Liver (tissue), 9 donors: Measurements from ENCODE around the gene PRDX2. TPM values are rescaled to one million over a fixed set of nuclear protein-coding genes. Genes with fewer than 3 reads are reported as not detected.

Experiments
- DNase-seq: peaks from one replicate; pipeline ENCODE4 v3.0.0-alpha.2; 2017; ENCODE audit warnings: low spot score
- H3K27ac ChIP-seq, 2 donors: one replicate each; pipeline ENCODE4 v1.7.0; 2013; ENCODE audit warnings: inconsistent platforms in 2 of 2, low read length in 2 of 2, control low read depth in 1 of 2, low read depth in 1 of 2, mild to moderate bottlenecking in 1 of 2
- H3K27me3 ChIP-seq, 4 donors: one replicate each; pipeline versions ENCODE4 v1.6.1 to v1.7.0; 2013; ENCODE audit warnings: low read length in 3 of 4, inconsistent platforms in 1 of 4, mild to moderate bottlenecking in 1 of 4, moderate library complexity in 1 of 4; ENCODE audit not compliant: control insufficient read depth in 4 of 4, insufficient read depth in 4 of 4
- H3K36me3 ChIP-seq, 4 donors: one replicate each; pipeline versions ENCODE4 v1.6.1 to v1.7.0; 2013; ENCODE audit warnings: low read length in 3 of 4, mild to moderate bottlenecking in 3 of 4, low read depth in 1 of 4, moderate library complexity in 1 of 4; ENCODE audit not compliant: control insufficient read depth in 4 of 4, insufficient read depth in 3 of 4
- H3K4me1 ChIP-seq, 4 donors: one replicate each; pipeline versions ENCODE4 v1.6.1 to v1.7.0; 2013; ENCODE audit warnings: low read length in 3 of 4, mild to moderate bottlenecking in 3 of 4, moderate library complexity in 1 of 4; ENCODE audit not compliant: control insufficient read depth in 4 of 4, insufficient read depth in 4 of 4
- H3K4me3 ChIP-seq, 3 donors: one replicate each; pipeline versions ENCODE4 v1.6.1 to v1.7.0; 2013; ENCODE audit warnings: low read length in 3 of 3, control low read depth in 1 of 3, low read depth in 1 of 3, mild to moderate bottlenecking in 1 of 3
- H3K9ac ChIP-seq, 2 donors: one replicate each; pipeline ENCODE4 v1.7.0; 2013; ENCODE audit warnings: low read length in 2 of 2, mild to moderate bottlenecking in 2 of 2, moderate library complexity in 2 of 2, control low read depth in 1 of 2, low read depth in 1 of 2
- H3K9me3 ChIP-seq, 4 donors: one replicate each; pipeline versions ENCODE4 v1.6.1 to v1.7.0; 2013; ENCODE audit warnings: low read length in 3 of 4; ENCODE audit not compliant: control insufficient read depth in 4 of 4
- FOXA1 ChIP-seq: IDR thresholded peaks from 2 replicates; pipeline ENCODE4 v1.6.1; 2016; ENCODE audit warnings: antibody characterized with exemption
- FOXA2 ChIP-seq: IDR thresholded peaks from 2 replicates; pipeline ENCODE4 v1.6.1; 2016; ENCODE audit warnings: antibody characterized with exemption
- RAD21 ChIP-seq, 2 donors: IDR thresholded peaks; 2 replicates each; pipeline ENCODE4 v1.6.1; 2016; ENCODE audit warnings: antibody characterized with exemption in 2 of 2, mild to moderate bottlenecking in 2 of 2
- RXRA ChIP-seq, 2 donors: IDR thresholded peaks; 2 replicates each; pipeline ENCODE4 v1.6.1; 2017 to 2018; ENCODE audit warnings: antibody characterized with exemption in 2 of 2, mild to moderate bottlenecking in 1 of 2
- SP1 ChIP-seq: IDR thresholded peaks from 2 replicates; pipeline ENCODE4 v1.6.1; 2018; ENCODE audit warnings: antibody characterized with exemption, mild to moderate bottlenecking
- WGBS: extraction: QIAGEN DNeasy Blood & Tissue Kit; methylation state at CpG from one replicate; pipeline ENCODE4 v1.1.7; 2013; 5-methylcytosine and 5-hydroxymethylcytosine counted together
- polyA plus RNA-seq, 2 donors: library from polyadenylated mRNA; stranded (reverse) in 1 of 2; unstranded in 1 of 2; fragments of 200-250 nt in 1 of 2; fragments of >200 nt in 1 of 2; fragmentation: Nextera tagmentation in 1 of 2; extraction: Ambion mirVana in 1 of 2; gene quantifications; one replicate each; pipeline versions ENCODE4 v1.2.1 to v1.2.3, GENCODE V29; 2013 to 2015
- total RNA-seq, 2 donors: library from RNA; depleted of rRNA; stranded (reverse); fragments of >200 nt; gene quantifications; one replicate each; pipeline ENCODE4 v1.2.3, GENCODE V29; 2014
- TF ChIP-seq, protein P1 (sequence below): IDR thresholded peaks from 2 replicates; pipeline ENCODE4 v1.6.1; 2016; ENCODE audit warnings: antibody characterized with exemption
- TF ChIP-seq, protein P2 (sequence below): fragments of 150-350 bp; IDR thresholded peaks from 2 replicates; pipeline ENCODE4 v1.5.1; 2017; ENCODE audit warnings: improper control_type of control experiment, low read depth, low read length; ENCODE audit not compliant: missing input control
- TF ChIP-seq, protein P3 (sequence below): IDR thresholded peaks from 2 replicates; pipeline ENCODE4 v1.6.1; 2016; ENCODE audit warnings: antibody characterized with exemption, mild to moderate bottlenecking
- TF ChIP-seq, protein P4 (sequence below): IDR thresholded peaks from 2 replicates; pipeline ENCODE4 v1.6.1; 2016; ENCODE audit warnings: antibody characterized with exemption
- donor health status: healthy.
- donor health status: healthy.
- donor health status: healthy.
- donor health status: healthy.
- donor health status: healthy.

PRDX2 gene
- total and polyA plus RNA-seq, 4 donors, result 222 to 1,737 (median 283) TPM

DNA sequence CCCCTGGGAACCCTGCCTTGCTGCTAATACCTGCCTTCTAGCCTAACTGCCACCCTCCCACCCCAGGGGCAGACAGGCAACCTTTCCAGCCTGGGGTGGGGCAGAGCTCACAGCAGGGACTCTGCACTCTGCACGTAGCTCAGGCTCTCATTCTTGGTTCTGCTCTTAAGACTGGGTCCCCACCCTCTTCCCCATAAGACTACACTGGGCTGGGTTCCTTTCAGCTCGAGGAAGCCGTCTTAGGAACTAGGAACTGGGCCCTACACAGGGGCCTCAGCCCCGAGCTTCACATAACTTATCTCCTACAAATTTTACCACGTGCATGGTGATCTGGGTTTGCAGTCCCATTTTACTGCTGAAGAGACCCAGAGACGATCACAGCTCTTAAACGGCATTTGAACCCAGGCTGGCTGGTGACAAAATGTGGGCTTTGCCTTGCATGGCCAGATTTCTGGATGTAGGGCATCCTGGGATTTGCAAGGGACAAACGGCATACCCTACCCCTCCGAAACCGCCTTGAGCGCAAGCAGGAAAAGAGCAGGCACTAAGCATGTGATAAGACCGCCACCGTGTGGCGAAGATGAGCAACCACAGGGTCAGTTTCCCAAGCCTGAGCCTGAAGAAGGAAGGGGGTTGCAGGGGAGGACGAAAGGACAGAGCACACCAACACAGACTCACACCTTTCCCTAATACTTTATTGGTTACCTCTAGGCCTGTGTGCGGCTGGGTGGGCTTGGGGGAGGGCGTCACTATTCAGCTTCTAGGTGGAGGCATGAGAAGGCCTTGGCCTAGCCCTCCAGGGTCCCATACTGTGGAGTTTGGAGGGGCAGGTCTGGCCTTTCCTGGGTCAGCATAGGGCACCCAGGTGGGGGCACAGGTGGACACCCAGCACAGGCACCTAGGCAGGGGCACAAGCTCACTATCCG, 5.2 kb downstream of the PRDX2 start:
- DNase-seq, result peak; percentile 81
- Histone ChIP-seq H3K9me3 (no peaks in the 10 kb centered on the region), H3K36me3 (peaks cover 0 to 6% (median 1%) of the 10 kb centered on the region in 4 donors), H3K27me3 (no peaks in the 10 kb centered on the region), H3K4me1 (peaks cover 0 to 28% (median 14%) of the 10 kb centered on the region in 4 donors), H3K4me3 (no peak overlapping the region), H3K27ac (peak overlapping the region in 1 of 2 donors; percentile 28), H3K9ac (no peak overlapping the region)
- 15% methylated on average over 18 of the region's 18 CpGs for WGBS
- TF ChIP-seq RAD21 (IDR thresholded peaks at IDR 0.05) (peak; percentile 99), RXRA (IDR thresholded peaks at IDR 0.05) (peak in 1 of 2 donors; percentile 45), FOXA2 (no peak)
- TF ChIP-seq, protein P1, sequence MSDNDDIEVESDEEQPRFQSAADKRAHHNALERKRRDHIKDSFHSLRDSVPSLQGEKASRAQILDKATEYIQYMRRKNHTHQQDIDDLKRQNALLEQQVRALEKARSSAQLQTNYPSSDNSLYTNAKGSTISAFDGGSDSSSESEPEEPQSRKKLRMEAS, result no peak
- TF ChIP-seq, protein P2, sequence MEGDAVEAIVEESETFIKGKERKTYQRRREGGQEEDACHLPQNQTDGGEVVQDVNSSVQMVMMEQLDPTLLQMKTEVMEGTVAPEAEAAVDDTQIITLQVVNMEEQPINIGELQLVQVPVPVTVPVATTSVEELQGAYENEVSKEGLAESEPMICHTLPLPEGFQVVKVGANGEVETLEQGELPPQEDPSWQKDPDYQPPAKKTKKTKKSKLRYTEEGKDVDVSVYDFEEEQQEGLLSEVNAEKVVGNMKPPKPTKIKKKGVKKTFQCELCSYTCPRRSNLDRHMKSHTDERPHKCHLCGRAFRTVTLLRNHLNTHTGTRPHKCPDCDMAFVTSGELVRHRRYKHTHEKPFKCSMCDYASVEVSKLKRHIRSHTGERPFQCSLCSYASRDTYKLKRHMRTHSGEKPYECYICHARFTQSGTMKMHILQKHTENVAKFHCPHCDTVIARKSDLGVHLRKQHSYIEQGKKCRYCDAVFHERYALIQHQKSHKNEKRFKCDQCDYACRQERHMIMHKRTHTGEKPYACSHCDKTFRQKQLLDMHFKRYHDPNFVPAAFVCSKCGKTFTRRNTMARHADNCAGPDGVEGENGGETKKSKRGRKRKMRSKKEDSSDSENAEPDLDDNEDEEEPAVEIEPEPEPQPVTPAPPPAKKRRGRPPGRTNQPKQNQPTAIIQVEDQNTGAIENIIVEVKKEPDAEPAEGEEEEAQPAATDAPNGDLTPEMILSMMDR, result peak; percentile 98

DNA sequence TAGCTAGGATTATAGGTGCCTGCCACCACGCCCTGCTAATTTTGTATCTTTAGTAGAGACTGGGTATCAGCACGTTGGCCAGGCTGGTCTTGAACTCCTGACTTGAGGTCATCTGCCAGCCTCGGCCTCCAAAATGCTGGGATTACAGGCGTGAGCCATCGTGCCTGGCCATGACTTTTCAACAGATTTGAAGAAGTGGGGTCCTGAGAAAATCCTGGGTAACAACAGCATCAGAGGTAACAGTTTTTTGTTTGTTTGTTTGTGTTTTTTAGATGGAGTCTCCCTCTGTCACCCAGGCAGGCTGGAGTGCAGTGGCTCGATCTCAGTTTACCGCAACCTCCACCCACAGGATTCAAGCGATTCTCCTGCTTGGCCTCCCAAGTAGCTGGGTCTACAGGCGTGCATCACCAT, 6.6 kb downstream of the PRDX2 start:
- peaks cover 0 to 24% (median 14%) of the 10 kb centered on the region in 4 donors for H3K4me1 ChIP-seq
- H3K27me3 ChIP-seq, result no peaks in the 10 kb centered on the region
- no peak overlapping the region for H3K9ac ChIP-seq
- TF ChIP-seq, protein P3, sequence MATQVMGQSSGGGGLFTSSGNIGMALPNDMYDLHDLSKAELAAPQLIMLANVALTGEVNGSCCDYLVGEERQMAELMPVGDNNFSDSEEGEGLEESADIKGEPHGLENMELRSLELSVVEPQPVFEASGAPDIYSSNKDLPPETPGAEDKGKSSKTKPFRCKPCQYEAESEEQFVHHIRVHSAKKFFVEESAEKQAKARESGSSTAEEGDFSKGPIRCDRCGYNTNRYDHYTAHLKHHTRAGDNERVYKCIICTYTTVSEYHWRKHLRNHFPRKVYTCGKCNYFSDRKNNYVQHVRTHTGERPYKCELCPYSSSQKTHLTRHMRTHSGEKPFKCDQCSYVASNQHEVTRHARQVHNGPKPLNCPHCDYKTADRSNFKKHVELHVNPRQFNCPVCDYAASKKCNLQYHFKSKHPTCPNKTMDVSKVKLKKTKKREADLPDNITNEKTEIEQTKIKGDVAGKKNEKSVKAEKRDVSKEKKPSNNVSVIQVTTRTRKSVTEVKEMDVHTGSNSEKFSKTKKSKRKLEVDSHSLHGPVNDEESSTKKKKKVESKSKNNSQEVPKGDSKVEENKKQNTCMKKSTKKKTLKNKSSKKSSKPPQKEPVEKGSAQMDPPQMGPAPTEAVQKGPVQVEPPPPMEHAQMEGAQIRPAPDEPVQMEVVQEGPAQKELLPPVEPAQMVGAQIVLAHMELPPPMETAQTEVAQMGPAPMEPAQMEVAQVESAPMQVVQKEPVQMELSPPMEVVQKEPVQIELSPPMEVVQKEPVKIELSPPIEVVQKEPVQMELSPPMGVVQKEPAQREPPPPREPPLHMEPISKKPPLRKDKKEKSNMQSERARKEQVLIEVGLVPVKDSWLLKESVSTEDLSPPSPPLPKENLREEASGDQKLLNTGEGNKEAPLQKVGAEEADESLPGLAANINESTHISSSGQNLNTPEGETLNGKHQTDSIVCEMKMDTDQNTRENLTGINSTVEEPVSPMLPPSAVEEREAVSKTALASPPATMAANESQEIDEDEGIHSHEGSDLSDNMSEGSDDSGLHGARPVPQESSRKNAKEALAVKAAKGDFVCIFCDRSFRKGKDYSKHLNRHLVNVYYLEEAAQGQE, result no peak
- TF ChIP-seq SP1 (no peak), RXRA (IDR thresholded peaks at IDR 0.05) (peak in 1 of 2 donors; percentile 9), FOXA1 (no peak)
- TF ChIP-seq, protein P4, sequence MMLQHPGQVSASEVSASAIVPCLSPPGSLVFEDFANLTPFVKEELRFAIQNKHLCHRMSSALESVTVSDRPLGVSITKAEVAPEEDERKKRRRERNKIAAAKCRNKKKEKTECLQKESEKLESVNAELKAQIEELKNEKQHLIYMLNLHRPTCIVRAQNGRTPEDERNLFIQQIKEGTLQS, result no peak
- H3K9me3 ChIP-seq, result no peaks in the 10 kb centered on the region
- 89% methylated on average over 9 of the region's 9 CpGs for WGBS
- peak overlapping the region in 1 of 2 donors; percentile 99 for H3K27ac ChIP-seq
- H3K4me3 ChIP-seq, result no peak overlapping the region
- DNase-seq, result no peak
- peaks cover 0 to 5% (median 1%) of the 10 kb centered on the region in 4 donors for H3K36me3 ChIP-seq
